ENCODE data around the gene UBE2G1.

Gene UBE2G1

DNA sequence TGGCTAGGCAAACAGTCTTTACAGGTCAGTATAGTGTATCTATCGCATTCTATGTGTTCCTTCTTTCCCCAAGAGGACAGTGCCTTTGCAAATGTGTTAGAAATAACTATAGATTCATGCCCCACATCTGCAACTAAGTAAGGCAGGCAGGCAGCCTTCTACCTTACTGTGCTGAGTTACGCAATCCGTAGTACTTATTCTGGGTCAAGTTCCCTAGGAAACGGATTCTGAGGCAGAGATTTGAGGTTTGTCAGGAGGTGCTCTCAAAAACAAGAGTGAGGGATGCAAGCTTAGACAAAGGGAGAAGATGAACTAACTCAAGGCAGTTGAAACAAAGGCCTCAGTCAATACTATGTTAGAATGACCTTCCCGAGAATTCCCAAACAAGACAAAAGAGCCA, 90.0 kb downstream of the UBE2G1 start:
- no peaks in the 10 kb centered on the region for H3K9me3 ChIP-seq (ENCODE audit: control extremely low read depth in 1 of 5, control insufficient read depth in 4 of 5, insufficient read depth in 2 of 5, low read depth in 1 of 5, low read length in 4 of 5)
- WGBS (ENCODE audit: insufficient coverage), result 95% methylated on average over 5 of the region's 5 CpGs

DNA sequence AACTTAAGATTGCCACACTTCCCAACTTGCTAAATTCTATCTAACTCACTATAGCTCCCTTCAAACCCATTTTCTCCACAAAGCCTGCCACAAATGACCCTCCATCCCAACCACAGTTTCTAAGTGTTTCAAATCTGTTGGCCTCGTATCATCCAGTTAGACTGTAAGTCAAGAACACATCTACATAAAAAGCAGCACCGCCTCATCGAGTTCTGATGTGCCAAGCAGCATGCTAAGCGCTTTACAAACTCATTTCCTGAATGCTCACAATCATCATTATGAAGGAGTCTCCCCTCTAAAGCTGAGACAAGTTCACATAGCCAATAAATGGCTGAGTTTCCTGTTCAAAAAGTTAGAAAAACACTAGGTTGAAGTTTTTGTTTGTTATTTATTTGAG, 93.5 kb downstream of the UBE2G1 start:
- ChIA-PET POLR2A (no interaction called here), CTCF (interaction anchor here (1.2 kb wide), 1 partner anchor 9 kb away, joined by 3 read pairs; no protein-coding TSS in a partner anchor)
- H3K27me3 ChIP-seq (replicated peaks in 2 of 5; ENCODE audit: control insufficient read depth in 4 of 5, insufficient read depth in 5 of 5, low read length in 4 of 5), result no peaks in the 10 kb centered on the region
- 92% methylated on average over 4 of the region's 4 CpGs for WGBS (ENCODE audit: insufficient coverage)
- no peak for DNase-seq
- H3K36me3 ChIP-seq (ENCODE audit: control insufficient read depth in 4 of 4, insufficient read depth in 4 of 4, low read length in 3 of 4), result peaks cover 5 to 34% (median 23%) of the 10 kb centered on the region in 4 experiments
- no peaks in the 10 kb centered on the region for H3K4me1 ChIP-seq (ENCODE audit: control extremely low read depth in 1 of 4, control insufficient read depth in 4 of 4, insufficient read depth in 4 of 4, low read length in 3 of 4)
- no peak overlapping the region for H3K27ac ChIP-seq (ENCODE audit: insufficient read depth in 1 of 2, low read depth in 1 of 2, low read length in 2 of 2, poor library complexity in 1 of 2, severe bottlenecking in 2 of 2)
- H3K9me3 ChIP-seq (ENCODE audit: control extremely low read depth in 1 of 5, control insufficient read depth in 4 of 5, insufficient read depth in 2 of 5, low read depth in 1 of 5, low read length in 4 of 5), result no peaks in the 10 kb centered on the region
- H3K4me3 ChIP-seq (ENCODE audit: control insufficient read depth in 1 of 7, extremely low read depth in 1 of 7, insufficient read depth in 4 of 7, low read depth in 2 of 7, low read length in 6 of 7), result no peak overlapping the region

More for the DNA sequence above, 90.0 kb downstream of the UBE2G1 start:
- H3K27ac ChIP-seq (ENCODE audit: insufficient read depth in 1 of 2, low read depth in 1 of 2, low read length in 2 of 2, poor library complexity in 1 of 2, severe bottlenecking in 2 of 2), result no peak overlapping the region
- peaks cover 0 to 25% (median 22%) of the 10 kb centered on the region in 4 experiments for H3K36me3 ChIP-seq (ENCODE audit: control insufficient read depth in 4 of 4, insufficient read depth in 4 of 4, low read length in 3 of 4)
- CTCF ChIA-PET, result no interaction called here
- no peak for DNase-seq
- POLR2A ChIA-PET, result no interaction called here
- no peaks in the 10 kb centered on the region for H3K27me3 ChIP-seq (replicated peaks in 2 of 5; ENCODE audit: control insufficient read depth in 4 of 5, insufficient read depth in 5 of 5, low read length in 4 of 5)
- no peak overlapping the region for H3K4me3 ChIP-seq (ENCODE audit: control insufficient read depth in 1 of 7, extremely low read depth in 1 of 7, insufficient read depth in 4 of 7, low read depth in 2 of 7, low read length in 6 of 7)
- no peaks in the 10 kb centered on the region for H3K4me1 ChIP-seq (ENCODE audit: control extremely low read depth in 1 of 4, control insufficient read depth in 4 of 4, insufficient read depth in 4 of 4, low read length in 3 of 4)

DNA sequence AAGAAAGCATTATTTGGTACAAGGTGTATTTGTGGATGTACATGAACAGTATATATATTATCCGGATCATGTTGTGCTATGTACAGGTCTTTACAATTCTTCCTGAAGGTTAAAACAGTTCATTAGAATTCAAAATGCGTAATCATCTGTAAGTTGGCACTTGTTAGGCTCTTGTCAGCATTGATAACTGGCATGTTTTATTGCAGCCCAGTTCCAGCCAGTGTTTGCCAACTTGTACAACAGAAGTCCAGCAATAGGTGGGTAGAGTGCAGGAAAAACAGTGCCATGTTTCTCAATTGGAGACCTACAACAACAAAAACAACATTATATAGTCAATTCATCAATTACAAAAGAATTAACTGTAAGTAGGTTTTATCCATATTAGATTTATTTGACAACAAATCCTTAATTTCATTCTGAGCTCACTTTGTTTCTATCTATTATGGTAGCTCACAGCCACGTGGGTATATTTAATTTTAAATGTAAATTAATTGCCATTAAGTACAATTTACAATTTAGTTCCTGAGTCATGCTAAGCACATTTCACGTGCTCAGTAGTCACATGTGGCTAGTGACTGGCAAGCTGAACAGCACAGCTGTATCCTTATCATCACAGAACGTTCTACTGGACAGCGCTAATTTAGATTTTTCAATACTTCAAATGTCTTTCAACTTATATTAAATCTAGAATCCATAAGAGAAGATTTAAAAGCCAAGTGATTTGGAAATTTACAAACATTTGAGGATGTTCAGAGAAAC, 94.1 kb downstream of the UBE2G1 start:
- H3K9me3 ChIP-seq (ENCODE audit: control extremely low read depth in 1 of 5, control insufficient read depth in 4 of 5, insufficient read depth in 2 of 5, low read depth in 1 of 5, low read length in 4 of 5), result no peaks in the 10 kb centered on the region
- WGBS (ENCODE audit: insufficient coverage), result 75% methylated on average over 2 of the region's 6 CpGs
- ChIA-PET POLR2A (no interaction called here), CTCF (interaction anchor here (1.2 kb wide), 1 partner anchor 8 kb away, joined by 3 read pairs; no protein-coding TSS in a partner anchor)
- H3K27me3 ChIP-seq (replicated peaks in 2 of 5; ENCODE audit: control insufficient read depth in 4 of 5, insufficient read depth in 5 of 5, low read length in 4 of 5), result no peaks in the 10 kb centered on the region
- no peak overlapping the region for H3K27ac ChIP-seq (ENCODE audit: insufficient read depth in 1 of 2, low read depth in 1 of 2, low read length in 2 of 2, poor library complexity in 1 of 2, severe bottlenecking in 2 of 2)
- DNase-seq, result no peak
- no peaks in the 10 kb centered on the region for H3K4me1 ChIP-seq (ENCODE audit: control extremely low read depth in 1 of 4, control insufficient read depth in 4 of 4, insufficient read depth in 4 of 4, low read length in 3 of 4)
- no peak overlapping the region for H3K4me3 ChIP-seq (ENCODE audit: control insufficient read depth in 1 of 7, extremely low read depth in 1 of 7, insufficient read depth in 4 of 7, low read depth in 2 of 7, low read length in 6 of 7)
- peaks cover 5 to 37% (median 24%) of the 10 kb centered on the region in 4 experiments for H3K36me3 ChIP-seq (ENCODE audit: control insufficient read depth in 4 of 4, insufficient read depth in 4 of 4, low read length in 3 of 4)

DNA sequence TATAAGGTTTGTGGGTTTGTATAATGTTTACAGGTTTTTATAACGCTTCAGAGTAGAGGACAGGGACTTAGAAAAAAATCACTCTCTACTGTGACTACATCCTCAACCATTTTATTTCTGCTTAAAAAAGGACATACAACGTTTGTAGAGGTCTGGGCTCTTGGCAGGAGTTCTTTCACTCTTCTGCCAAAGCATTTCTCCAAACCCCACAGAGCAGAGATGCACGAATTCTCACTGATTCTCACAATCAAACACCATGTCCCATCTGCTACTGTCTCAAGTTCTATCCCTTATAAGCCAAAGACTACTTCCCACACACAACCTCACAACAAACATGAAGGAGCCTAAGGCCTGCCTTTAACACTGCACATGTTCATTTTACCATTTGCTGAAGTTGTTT, 95.7 kb downstream of the UBE2G1 start:
- H3K36me3 ChIP-seq (ENCODE audit: control insufficient read depth in 4 of 4, insufficient read depth in 4 of 4, low read length in 3 of 4), result peaks cover 5 to 30% (median 17%) of the 10 kb centered on the region in 4 experiments
- ChIA-PET POLR2A (no interaction called here), CTCF (no interaction called here)
- H3K4me3 ChIP-seq (ENCODE audit: control insufficient read depth in 1 of 7, extremely low read depth in 1 of 7, insufficient read depth in 4 of 7, low read depth in 2 of 7, low read length in 6 of 7), result no peak overlapping the region
- H3K4me1 ChIP-seq (ENCODE audit: control extremely low read depth in 1 of 4, control insufficient read depth in 4 of 4, insufficient read depth in 4 of 4, low read length in 3 of 4), result no peaks in the 10 kb centered on the region
- H3K27ac ChIP-seq (ENCODE audit: insufficient read depth in 1 of 2, low read depth in 1 of 2, low read length in 2 of 2, poor library complexity in 1 of 2, severe bottlenecking in 2 of 2), result no peak overlapping the region
- no peaks in the 10 kb centered on the region for H3K27me3 ChIP-seq (replicated peaks in 2 of 5; ENCODE audit: control insufficient read depth in 4 of 5, insufficient read depth in 5 of 5, low read length in 4 of 5)
- H3K9me3 ChIP-seq (ENCODE audit: control extremely low read depth in 1 of 5, control insufficient read depth in 4 of 5, insufficient read depth in 2 of 5, low read depth in 1 of 5, low read length in 4 of 5), result no peaks in the 10 kb centered on the region
- 93% methylated on average over 2 of the region's 3 CpGs for WGBS (ENCODE audit: insufficient coverage)
- no peak for DNase-seq

DNA sequence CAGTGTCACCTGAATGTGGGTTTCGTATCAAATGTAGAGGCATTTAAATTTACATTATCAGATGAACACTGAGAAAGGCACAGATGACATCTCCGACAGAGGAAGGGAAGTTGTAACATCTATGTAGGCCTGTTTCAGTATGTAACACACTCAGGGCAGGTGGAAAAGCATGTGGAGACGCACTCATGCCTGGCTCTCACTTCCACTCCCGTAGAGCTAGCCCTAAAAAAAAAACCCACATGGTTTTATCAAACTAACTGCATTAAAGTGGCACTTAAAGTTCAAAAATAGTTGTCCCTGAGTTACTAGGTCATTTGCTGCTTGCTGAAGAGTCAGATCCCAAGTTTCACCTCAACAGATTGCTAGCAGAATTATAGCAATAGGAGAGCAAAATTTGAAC, 96.6 kb downstream of the UBE2G1 start:
- ChIA-PET CTCF (no interaction called here), POLR2A (no interaction called here)
- Histone ChIP-seq H3K9me3 (ENCODE audit: control extremely low read depth in 1 of 5, control insufficient read depth in 4 of 5, insufficient read depth in 2 of 5, low read depth in 1 of 5, low read length in 4 of 5) (no peaks in the 10 kb centered on the region), H3K4me1 (ENCODE audit: control extremely low read depth in 1 of 4, control insufficient read depth in 4 of 4, insufficient read depth in 4 of 4, low read length in 3 of 4) (no peaks in the 10 kb centered on the region), H3K36me3 (ENCODE audit: control insufficient read depth in 4 of 4, insufficient read depth in 4 of 4, low read length in 3 of 4) (peaks cover 5 to 30% (median 14%) of the 10 kb centered on the region in 4 experiments), H3K27ac (ENCODE audit: insufficient read depth in 1 of 2, low read depth in 1 of 2, low read length in 2 of 2, poor library complexity in 1 of 2, severe bottlenecking in 2 of 2) (no peak overlapping the region), H3K27me3 (replicated peaks in 2 of 5; ENCODE audit: control insufficient read depth in 4 of 5, insufficient read depth in 5 of 5, low read length in 4 of 5) (no peaks in the 10 kb centered on the region), H3K4me3 (ENCODE audit: control insufficient read depth in 1 of 7, extremely low read depth in 1 of 7, insufficient read depth in 4 of 7, low read depth in 2 of 7, low read length in 6 of 7) (no peak overlapping the region)
- 100% methylated on average over 4 of the region's 4 CpGs for WGBS (ENCODE audit: insufficient coverage)
- DNase-seq, result no peak

DNA sequence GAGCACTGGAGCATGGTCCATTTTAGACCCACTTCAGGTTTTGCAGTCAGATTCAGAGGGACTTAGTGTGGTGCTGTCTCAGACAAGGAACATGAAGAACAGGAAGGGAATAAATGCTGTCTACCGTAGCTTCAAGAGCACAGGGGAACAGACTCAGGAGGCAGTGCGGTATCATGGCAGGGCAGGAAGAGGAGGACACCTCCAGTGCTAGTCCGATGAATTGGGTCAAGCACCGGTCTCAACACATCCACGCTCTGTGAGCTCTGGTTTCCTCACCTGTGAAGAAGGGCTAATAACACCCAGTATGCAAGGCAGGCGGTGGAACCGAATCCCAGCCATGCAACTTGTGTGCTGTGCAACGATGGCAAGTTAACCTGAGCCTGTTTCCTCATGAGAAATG, 99.1 kb downstream of the UBE2G1 start:
- Histone ChIP-seq H3K4me1 (ENCODE audit: control extremely low read depth in 1 of 4, control insufficient read depth in 4 of 4, insufficient read depth in 4 of 4, low read length in 3 of 4) (peaks cover 10 to 17% (median 14%) of the 10 kb centered on the region in 4 experiments), H3K27ac (ENCODE audit: insufficient read depth in 1 of 2, low read depth in 1 of 2, low read length in 2 of 2, poor library complexity in 1 of 2, severe bottlenecking in 2 of 2) (no peak overlapping the region), H3K4me3 (ENCODE audit: control insufficient read depth in 1 of 7, extremely low read depth in 1 of 7, insufficient read depth in 4 of 7, low read depth in 2 of 7, low read length in 6 of 7) (no peak overlapping the region), H3K36me3 (ENCODE audit: control insufficient read depth in 4 of 4, insufficient read depth in 4 of 4, low read length in 3 of 4) (peaks cover 5 to 30% (median 12%) of the 10 kb centered on the region in 4 experiments), H3K27me3 (replicated peaks in 2 of 5; ENCODE audit: control insufficient read depth in 4 of 5, insufficient read depth in 5 of 5, low read length in 4 of 5) (no peaks in the 10 kb centered on the region), H3K9me3 (ENCODE audit: control extremely low read depth in 1 of 5, control insufficient read depth in 4 of 5, insufficient read depth in 2 of 5, low read depth in 1 of 5, low read length in 4 of 5) (no peaks in the 10 kb centered on the region)
- ChIA-PET CTCF (interaction anchor here (0.9 to 2.4 kb wide), 2 partner anchors 17 to 39 kb away, joined by 3 to 5 read pairs; no protein-coding TSS in a partner anchor), POLR2A (interaction anchor here (0.6 kb wide), 1 partner anchor 87 kb away, joined by 3 read pairs; no protein-coding TSS in a partner anchor)
- 97% methylated on average over 8 of the region's 8 CpGs for WGBS (ENCODE audit: insufficient coverage)
- DNase-seq, result no peak

DNA sequence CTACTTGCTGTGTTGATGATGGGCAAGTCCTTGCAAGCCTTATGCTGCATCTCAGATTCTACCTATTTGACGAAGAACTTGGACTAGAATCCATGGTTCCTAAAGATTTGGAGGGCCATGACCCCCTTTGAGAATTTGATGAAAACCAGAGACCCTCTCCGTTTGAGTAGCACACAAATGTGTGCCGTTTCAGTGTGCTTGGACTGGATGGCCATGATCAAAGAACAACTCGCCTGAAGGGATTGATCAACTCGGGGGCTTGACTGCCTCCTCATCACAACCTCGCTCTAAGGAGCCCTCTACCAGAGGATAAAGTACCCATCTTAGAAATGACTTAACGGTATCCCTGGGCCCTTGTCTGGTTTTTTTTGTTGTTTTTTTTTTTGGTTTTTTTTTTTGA, 99.9 kb downstream of the UBE2G1 start:
- POLR2A ChIA-PET, result interaction anchor here (0.5 kb wide), 1 partner anchor 105 kb away, joined by 3 read pairs; no protein-coding TSS in a partner anchor
- no peak for DNase-seq
- peaks cover 10 to 18% (median 15%) of the 10 kb centered on the region in 4 experiments for H3K4me1 ChIP-seq (ENCODE audit: control extremely low read depth in 1 of 4, control insufficient read depth in 4 of 4, insufficient read depth in 4 of 4, low read length in 3 of 4)
- CTCF ChIA-PET, result interaction anchor here (0.9 to 2.4 kb wide), 3 partner anchors 9 to 40 kb away, joined by 3 to 5 read pairs (median 3); no protein-coding TSS in a partner anchor
- no peaks in the 10 kb centered on the region for H3K27me3 ChIP-seq (replicated peaks in 2 of 5; ENCODE audit: control insufficient read depth in 4 of 5, insufficient read depth in 5 of 5, low read length in 4 of 5)
- no peak overlapping the region for H3K27ac ChIP-seq (ENCODE audit: insufficient read depth in 1 of 2, low read depth in 1 of 2, low read length in 2 of 2, poor library complexity in 1 of 2, severe bottlenecking in 2 of 2)
- 83% methylated on average over 4 of the region's 7 CpGs for WGBS (ENCODE audit: insufficient coverage)
- H3K9me3 ChIP-seq (ENCODE audit: control extremely low read depth in 1 of 5, control insufficient read depth in 4 of 5, insufficient read depth in 2 of 5, low read depth in 1 of 5, low read length in 4 of 5), result no peaks in the 10 kb centered on the region
- H3K4me3 ChIP-seq (ENCODE audit: control insufficient read depth in 1 of 7, extremely low read depth in 1 of 7, insufficient read depth in 4 of 7, low read depth in 2 of 7, low read length in 6 of 7), result no peak overlapping the region
- peaks cover 5 to 28% (median 10%) of the 10 kb centered on the region in 4 experiments for H3K36me3 ChIP-seq (ENCODE audit: control insufficient read depth in 4 of 4, insufficient read depth in 4 of 4, low read length in 3 of 4)

All from common myeloid progenitor, CD34-positive (primary cell).